Measurements from ENCODE around the gene TRAF7. TPM values are rescaled to one million over a fixed set of nuclear protein-coding genes. Genes with fewer than 3 reads are reported as not detected.

TRAF7 gene
- total RNA-seq, 2 donors from 2014 or later = 56.7 to 62.0 TPM

DNA sequence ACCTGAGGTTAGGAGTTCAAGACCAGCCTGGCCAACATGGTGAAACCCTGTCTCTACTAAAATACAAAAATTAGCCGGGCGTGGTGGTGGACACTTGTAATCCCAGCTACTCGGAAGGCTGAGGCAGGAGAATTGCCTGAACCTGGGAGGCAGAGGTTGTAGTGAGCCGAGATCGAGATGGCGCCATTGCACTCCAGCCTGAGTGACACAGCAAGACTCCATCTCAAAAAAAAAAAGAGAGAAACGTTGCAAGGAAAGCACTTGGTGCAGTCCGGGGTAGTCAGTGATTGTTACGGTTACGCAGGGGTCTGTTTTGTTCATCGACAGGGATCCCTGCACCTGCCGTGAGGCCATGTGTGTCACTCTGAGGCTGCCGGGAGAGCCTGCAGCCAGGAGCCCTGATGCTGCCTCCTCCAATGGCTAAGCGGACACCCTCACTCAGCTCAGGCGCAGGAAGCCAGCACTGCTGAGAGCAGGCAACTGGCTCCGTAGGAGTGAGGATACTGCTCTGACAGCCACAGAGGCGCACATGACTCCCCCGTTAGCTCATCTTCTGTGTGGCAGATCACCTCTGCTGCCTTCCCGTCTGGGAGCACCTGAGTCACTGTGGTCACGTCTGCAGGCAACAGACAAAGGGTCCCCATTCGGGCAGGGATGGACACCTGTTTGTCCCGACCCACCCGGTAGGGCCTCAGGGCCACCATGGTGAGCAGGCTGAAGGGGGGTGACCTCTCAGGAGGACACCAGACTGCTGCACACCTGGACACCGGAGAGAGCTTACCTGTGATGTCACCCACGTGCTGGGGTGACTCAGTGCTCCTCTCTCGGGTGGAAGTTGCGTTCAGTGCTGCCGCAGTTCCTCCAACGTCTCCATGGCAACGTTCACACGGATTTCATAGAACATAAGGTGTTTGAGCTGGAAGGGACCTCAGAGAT is 12.4 kb upstream of the TRAF7 start:
- DNase-seq (ENCODE audit: low spot score) = no peak

DNA sequence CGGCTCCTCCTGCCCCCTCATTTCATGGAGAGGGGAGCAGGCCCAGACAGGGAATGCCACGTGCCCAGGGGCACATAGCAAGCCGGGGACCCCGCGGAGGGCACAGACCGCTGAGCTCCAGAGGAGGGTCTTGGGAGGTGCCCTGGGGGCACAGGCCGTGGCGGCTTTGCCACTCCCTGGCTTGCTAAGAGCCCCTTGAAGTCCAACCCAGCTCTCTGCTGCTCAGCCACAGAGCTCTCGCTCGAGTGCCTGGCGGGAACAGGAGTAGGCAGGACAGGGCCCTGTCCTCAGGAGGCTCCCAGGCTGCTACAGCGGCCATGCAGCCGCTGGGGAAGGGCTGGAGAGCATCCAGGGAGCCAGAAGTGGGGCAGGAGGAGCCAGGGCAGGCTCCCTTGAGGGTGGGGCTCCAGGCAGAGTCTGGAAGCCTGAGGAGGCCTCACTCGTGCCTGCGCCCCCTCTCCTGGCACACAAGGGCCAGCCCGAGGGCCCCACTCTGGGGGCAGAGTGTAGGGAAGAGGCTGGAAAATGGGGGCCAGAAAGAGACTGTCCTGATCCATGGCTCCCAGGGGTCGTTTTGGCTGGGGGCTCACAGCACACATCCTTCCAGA is 11.6 kb upstream of the TRAF7 start:
- intact Hi-C loops (cut with DNase I) = no loop called here
- DNase-seq (ENCODE audit: low spot score) = no peak

More for the DNA sequence above, 12.4 kb upstream of the TRAF7 start:
- intact Hi-C loops (cut with DNase I) = no loop called here

DNA sequence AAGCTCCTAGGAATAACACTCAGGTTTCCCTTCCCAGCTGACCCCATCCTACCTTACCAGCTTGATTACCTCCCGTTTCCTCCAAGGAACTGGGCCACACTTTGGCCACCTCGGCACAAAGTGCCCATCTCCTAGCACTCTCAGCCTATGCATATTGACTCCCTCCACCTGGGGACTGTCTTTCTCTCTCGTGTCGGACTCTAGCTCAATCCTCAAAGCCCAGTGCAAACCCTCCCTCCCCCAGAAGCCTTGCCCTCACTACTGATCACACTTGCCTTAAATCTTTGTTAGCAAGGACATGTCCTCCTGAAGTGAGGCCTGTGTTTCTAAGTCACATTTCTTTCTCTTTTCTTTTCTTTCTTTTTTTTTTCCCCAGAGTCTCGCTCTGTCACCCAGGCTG is 9.7 kb upstream of the TRAF7 start:
- DNase-seq (ENCODE audit: low spot score) = no peak
- intact Hi-C loops (cut with DNase I) = loop anchor here in 1 of 2 donors (5.0 kb wide), 1 partner anchor 124 kb away; no protein-coding TSS in a partner anchor

DNA sequence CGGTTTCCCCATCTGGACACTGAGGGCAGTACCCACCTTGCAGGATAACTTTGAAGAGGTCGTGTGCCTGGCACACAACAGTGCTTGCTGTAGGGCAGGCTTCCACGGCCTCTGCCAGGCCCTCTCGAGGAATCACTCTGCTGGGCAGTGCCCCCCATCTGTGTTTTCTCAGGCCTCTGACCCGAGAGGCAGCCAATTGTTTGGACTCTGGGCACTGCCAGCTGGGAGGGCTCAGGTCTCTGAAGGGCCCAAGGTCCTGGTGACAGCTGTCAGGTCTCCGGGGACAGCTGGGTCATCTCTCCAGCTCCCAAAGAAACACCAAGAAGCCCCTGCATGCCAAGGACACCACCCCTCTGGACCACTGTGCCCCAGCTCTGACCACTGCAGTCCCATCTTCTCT is 8.2 kb upstream of the TRAF7 start:
- intact Hi-C loops (cut with DNase I) = loop anchor here in 1 of 2 donors (5.0 kb wide), 1 partner anchor 125 kb away; no protein-coding TSS in a partner anchor
- no peak for DNase-seq (ENCODE audit: low spot score)

DNA sequence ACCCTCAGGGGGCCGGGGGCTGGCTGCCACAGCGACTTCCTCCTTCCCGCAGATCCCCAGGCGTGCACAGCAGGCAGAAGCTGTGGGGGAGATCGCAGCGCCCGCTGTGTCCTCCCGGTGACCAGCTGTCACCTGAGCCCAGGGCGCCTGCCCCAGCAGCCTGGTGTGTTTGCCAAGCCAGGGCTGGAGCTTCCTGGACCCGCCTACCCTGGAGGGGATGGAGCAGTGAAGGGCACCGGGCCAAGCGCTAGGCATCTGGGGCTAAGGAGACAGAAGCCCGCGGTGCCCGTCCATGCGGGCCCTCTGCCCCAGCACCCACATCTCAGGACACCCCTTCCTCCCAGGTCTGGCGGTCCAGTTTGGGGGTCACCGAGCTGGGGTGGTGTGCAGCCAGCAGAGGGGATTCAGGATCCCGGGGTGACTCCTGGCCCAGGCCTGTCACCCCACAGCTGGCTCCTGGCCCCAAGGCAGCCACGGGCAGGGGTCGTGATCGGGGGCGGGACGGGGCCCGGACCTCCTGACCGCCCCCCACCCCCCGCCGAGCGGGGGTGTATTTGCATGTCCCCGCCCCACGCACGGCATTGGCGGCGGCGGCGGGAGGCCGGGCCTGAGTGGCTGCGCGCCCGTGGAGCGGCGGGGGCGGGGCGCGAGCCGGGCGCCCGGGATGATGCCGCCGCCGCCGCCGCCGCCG is 7.5 kb upstream of the TRAF7 start, which contains the start of gene RAB26:
TSS of gene RAB26 (plus strand) at position 645 of the 691 bp plus-strand sequence. CDS start 159 bp downstream, outside the sequence.
- peak; percentile 85 for DNase-seq (ENCODE audit: low spot score)

DNA sequence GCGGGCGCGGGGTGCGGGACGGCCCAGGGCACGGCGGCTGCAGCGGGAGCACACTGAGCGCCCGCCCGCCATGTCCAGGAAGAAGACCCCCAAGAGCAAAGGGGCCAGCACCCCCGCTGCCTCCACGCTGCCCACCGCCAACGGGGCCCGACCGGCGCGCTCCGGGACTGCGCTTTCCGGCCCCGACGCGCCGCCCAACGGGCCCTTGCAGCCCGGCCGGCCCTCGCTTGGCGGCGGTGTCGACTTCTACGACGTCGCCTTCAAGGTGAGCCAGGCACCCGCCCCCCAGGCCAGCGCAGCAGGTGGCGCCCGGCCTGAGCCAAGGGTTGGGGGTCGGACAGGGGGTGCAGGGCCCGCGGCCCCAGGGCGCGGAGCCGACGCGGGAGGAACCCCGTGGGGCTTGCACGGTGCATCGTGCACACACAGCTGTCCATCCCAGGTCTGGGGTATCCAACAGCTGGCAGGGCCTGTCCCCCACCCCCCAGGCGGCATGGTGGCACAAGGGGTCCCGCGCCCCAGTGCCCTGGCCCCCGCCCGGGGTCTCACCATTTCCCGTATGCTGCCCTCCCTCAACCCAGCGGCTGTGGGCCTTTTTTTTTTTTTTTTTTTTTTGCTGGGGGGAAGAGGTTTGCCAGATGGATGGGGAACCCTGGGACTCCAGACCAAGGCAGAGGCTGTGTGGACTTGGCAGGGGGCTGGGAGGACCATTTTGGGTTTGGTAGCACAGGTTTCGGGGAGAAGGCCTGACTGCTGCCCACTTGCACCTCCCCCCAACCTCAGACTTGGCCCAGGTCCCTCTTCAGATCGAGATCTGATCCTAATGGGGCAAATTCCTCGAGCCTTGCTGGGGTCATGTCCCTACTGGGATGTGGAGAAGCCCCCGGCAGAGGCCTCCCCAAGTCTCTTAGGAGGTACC is 6.6 kb upstream of the TRAF7 start:
- DNase-seq (ENCODE audit: low spot score) = no peak
- intact Hi-C loops (cut with DNase I) = loop anchor here in 1 of 2 donors (5.0 kb wide), 1 partner anchor 127 kb away; no protein-coding TSS in a partner anchor

More for the DNA sequence above, 7.5 kb upstream of the TRAF7 start, which contains the start of gene RAB26:
- intact Hi-C loops (cut with DNase I) = loop anchor here in 1 of 2 donors (5.0 kb wide), 1 partner anchor 126 kb away; no protein-coding TSS in a partner anchor

DNA sequence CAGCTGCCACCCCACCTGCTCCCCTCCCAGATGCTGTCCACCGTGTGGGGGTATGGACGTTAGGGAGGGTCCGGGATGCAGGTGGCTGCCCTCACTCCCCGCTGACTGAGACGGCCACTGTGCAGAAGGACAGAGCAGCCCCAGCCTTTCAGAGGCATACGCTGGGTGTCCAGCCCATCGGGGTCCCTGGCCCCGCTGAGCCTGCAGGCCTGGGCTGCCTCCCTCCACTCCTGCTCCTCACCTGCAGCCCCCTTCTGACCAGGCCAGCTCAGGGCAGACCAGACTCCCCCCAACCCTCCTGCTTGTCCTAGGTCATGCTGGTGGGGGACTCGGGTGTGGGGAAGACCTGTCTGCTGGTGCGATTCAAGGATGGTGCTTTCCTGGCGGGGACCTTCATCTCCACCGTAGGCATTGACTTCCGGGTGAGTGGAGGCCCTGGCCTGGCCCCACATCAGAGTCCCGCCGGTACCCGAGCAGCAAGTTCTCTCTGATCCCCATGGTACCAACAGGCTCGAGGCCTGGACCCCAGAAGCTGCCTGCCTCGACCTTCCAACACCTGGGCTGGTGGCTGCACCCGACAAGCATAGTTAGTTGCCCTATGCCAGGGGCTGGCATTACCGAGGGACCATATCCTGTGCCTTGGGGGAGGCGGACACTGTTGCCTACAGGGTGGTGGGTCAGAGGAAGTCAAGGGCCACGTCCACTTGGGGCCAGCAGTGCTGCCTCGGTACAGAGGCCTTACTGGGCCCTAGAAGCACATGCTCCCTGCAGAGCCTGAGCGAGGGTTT is 5.8 kb upstream of the TRAF7 start:
- intact Hi-C loops (cut with DNase I) = loop anchor here (5.0 kb wide), 2 partner anchors 128 to 133 kb away; partner anchors contain the start of gene NPW (in 1 of the 2)
- no peak for DNase-seq (ENCODE audit: low spot score)

DNA sequence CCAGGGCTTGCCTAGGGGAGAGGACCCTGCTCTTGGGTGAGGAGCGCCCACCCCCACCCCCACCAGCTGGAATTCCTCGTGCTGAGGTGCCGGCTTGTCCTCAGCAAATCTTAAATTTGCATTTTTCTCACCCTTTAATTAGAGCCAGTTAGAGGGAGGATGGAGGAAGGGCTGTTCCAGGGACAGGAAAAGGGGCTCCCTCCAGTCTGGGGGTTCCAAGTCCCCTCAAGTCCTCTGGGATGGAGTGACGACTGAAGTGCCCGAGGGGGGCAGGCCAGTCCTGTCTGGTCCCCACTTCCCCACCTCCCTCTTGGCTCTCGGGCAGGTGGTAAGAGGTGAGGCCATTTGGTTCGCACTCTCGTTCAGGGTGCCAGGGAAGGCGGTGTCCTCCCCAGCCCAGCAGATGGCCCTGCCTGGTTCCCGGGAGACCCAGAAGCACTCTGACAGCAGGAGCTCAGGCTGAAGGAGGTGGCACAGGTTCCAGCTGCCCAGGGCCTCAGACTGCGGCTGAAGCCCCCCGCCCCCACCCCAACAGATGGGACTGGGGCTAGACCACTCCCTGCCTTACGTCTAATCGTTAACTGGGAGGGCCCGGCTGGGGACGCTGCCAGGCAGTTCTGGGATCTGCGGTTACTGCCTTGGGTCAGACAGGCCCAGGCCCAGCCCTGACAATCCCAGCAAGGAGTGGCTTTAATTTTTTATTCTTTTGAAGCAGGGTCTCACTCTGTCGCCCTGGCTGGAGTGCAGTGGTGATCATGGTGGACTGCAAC is 5.0 kb upstream of the TRAF7 start:
- intact Hi-C loops (cut with DNase I) = loop anchor here in 1 of 2 donors (5.0 kb wide), 1 partner anchor 133 kb away; the partner anchor contains the start of gene NPW
- DNase-seq (ENCODE audit: low spot score) = no peak

DNA sequence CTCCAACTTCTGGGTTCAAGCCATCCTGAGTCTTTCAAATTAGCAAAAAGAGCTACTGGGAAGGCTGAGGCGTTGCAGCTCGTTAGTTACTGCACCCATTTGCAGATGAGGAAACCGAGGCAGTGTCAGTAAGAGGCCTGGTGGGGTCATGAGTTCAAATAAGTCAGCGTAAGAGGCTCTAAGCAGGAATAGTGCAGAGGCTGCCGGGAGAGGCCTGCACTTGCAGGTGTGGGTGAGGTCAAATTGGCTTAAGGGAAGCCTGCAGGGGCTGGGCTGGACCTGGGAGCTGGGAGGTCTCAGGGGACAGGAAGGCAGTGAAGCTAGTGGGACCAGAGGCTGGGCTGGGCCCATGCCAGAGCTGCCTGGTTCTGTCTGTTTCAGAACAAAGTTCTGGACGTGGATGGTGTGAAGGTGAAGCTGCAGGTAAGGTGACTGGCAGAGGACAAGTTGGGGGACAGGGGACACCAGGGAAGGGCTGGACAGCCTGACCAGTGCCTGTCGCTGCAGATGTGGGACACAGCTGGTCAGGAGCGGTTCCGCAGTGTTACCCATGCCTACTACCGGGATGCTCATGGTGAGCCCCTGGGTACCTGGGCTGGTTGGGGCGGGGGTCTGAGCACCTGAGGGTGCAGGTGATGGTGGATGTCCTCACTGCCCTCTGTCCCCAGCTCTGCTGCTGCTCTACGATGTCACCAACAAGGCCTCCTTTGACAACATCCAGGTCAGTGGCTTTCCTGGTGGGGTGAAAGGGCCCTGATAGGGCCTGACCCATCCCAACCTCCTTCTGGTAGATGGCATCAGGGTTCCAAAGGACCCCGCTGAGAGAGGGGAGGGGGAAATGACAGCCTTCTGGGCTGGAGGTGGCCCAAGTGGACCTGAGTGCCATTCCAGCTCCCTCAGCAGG is 4.1 kb upstream of the TRAF7 start:
- intact Hi-C loops (cut with DNase I) = loop anchor here in 1 of 2 donors (5.0 kb wide), 1 partner anchor 134 kb away; the partner anchor contains the start of gene NPW
- DNase-seq (ENCODE audit: low spot score) = no peak

DNA sequence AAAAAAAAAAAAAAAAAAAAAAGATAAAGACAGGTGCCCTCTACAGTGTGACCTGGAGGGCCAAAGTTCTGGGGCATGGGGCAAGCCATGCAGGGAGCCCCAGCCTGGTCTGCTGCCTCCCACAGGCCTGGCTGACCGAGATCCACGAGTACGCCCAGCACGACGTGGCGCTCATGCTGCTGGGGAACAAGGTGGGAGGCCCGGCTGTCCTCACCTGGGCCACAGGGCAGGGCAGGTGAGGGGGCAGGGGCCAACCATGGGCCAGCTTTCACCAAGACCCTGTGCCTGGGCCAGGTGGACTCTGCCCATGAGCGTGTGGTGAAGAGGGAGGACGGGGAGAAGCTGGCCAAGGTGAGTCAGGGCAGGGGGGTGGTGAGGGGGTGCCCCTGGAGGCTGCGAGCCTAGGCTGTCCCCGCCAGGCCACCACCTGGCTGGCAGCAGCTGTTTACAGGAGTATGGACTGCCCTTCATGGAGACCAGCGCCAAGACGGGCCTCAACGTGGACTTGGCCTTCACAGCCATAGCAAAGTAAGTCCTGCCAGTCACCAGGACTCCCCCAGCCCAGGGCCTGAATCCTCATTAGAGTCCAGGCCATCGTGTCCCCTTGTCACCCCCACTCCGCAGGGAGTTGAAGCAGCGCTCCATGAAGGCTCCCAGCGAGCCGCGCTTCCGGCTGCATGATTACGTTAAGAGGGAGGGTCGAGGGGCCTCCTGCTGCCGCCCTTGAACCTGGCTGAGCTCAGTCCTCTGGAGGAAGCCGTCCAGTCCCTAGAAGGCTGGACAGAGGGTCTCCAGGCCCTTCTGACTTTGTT is 2.7 kb upstream of the TRAF7 start:
- DNase-seq (ENCODE audit: low spot score) = no peak
- intact Hi-C loops (cut with DNase I) = loop anchor here in 1 of 2 donors (5.0 kb wide), 1 partner anchor 136 kb away; the partner anchor contains the start of gene NPW

DNA sequence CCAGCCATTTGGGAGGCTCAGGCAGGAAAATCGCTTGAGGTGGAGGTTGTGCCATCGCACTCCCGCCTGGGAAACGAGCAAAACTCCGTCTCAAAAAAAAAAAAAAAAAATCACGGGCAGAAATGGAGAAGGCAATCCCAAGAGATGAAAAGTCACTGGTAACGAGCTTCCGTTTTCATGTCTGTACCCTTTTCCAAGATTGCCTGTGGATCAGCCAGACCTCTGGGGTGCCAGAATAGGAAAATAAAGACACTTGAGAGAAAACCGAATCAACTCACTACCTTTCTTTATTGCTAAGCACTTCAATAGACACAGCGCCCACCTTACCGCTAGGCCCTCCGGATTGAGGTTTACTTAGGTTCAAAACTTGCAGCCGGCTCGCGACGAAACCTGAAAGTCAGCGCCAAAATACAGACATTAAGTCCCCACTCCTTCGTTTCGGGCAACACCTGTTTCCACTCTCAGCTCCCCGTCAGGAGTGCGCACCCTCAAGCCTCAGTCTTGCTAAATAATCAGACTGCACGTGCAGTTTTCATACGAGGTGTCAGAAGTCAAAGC is 970 bp upstream of the TRAF7 start:
- intact Hi-C loops (cut with DNase I) = loop anchor here in 1 of 2 donors (5.0 kb wide), 1 partner anchor 137 kb away; the partner anchor contains the start of gene NPW
- no peak for DNase-seq (ENCODE audit: low spot score)

DNA sequence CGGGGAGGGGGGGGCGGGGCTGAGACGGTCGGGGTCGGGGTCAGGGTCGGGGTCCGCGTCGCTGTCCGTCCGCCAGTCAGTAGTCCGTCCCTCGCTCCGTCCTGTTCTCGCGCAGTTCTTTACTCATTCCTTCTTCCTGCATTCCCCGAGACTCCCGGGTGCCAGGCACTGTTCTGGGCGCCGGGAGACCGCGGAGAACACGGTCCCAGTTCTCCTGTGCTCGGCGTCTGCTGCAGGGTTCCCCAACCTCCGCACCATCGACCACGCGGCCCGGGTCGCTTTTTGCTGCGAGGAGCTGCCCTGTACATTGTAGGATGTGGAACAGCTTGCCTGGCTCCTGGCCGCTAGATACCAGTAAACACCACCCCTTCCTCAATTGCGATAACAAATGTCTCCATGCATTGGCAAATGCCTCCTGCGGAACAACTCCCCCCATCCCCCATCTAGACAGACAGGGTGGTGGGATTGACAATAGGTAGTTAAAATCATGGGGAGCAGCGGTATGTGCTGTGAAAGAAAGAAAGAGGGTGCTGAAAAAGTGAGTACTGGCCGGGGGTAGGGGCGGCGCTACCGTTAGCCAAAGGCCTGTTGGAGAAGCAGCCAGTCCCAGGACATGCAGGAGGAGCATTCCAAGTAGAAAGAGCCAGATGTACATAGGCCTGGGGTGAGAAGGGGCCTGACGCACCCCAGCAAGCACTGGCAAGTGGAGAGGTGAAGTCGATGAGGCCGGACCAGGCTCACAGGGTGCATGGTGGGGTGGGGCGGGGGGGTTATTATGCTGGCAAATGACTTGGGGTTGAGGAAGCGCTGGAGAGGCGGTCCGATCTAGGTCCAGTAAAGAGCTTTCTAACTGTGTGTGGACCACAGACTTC is 631 bp downstream of the TRAF7 start:
- intact Hi-C loops (cut with DNase I) = no loop called here
- DNase-seq (ENCODE audit: low spot score) = no peak

DNA sequence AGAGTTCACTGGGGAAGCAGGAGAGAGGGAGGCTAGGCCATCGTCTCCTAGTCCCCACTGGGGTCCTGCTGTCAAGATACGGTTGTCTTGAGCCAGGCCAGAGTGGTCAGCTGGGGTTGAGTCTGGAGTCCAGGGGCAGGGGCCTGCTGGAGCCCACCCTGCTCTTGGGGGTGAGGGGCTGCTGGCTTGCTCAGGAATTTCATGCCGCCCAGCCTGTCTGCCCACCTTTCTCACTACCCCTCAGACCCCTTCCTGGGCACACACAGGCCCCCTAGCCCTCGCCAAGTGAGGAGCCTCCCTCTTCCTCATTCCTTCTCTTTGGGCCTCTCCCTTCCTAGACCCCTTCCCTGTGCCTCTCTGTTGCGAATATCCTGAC is 1.3 kb downstream of the TRAF7 start:
- intact Hi-C loops (cut with DNase I) = no loop called here
- DNase-seq (ENCODE audit: low spot score) = no peak

Measured in posterior vena cava (tissue), 2 donors.